CD4-positive, alpha-beta T cell treated with Interleukin-2 at 100 ng/mL for 4 hours (primary cell): ENCODE measurements around the gene RNF7.
A peak's percentile ranks its signal among the peaks of the same experiment; 100 is the strongest.
"Not testable (repeated sequence)": the region's sequence is repeated elsewhere in the genome, so short reads cannot be mapped to it uniquely, and the experiment has no call there.

Experiments
- DNase-seq: peaks from one replicate; pipeline ENCODE4 v3.0.0-alpha.2; 2020; ENCODE audit warnings: low spot score

Gene RNF7

GRCh38 chr3:141782386-141782932 is 44.4 kb downstream of the RNF7 start:
- DNase-seq = no peak

- DNase-seq = no peak
These were observed 45.5 kb downstream of the RNF7 start for GRCh38 chr3:141783632-141784031.

- DNase-seq = no peak
These were observed 46.0 kb downstream of the RNF7 start for GRCh38 chr3:141784096-141784495.

- no peak for DNase-seq
These were observed 46.4 kb downstream of the RNF7 start for GRCh38 chr3:141784531-141784930.

- no peak for DNase-seq
These were observed 50.1 kb downstream of the RNF7 start for GRCh38 chr3:141788149-141788548.

GRCh38 chr3:141788750-141789149 is 50.7 kb downstream of the RNF7 start:
- not testable (repeated sequence) for DNase-seq

GRCh38 chr3:141789281-141789680 is 51.2 kb downstream of the RNF7 start:
- no peak for DNase-seq

- DNase-seq = no peak
These were observed 52.1 kb downstream of the RNF7 start for GRCh38 chr3:141790171-141790570.

GRCh38 chr3:141792495-141792894 is 54.4 kb downstream of the RNF7 start:
- DNase-seq = no peak

- no peak for DNase-seq
These were observed 55.6 kb downstream of the RNF7 start for GRCh38 chr3:141793476-141794260.

- DNase-seq = peak; percentile 6
These were observed 57.2 kb downstream of the RNF7 start for GRCh38 chr3:141795276-141795675.

GRCh38 chr3:141795741-141796080 is 57.6 kb downstream of the RNF7 start:
- no peak for DNase-seq

GRCh38 chr3:141796081-141796888 is 58.2 kb downstream of the RNF7 start:
- DNase-seq = peak; percentile 76
